ENCODE data around the gene KRT33A. TPM values are rescaled to one million over a fixed set of nuclear protein-coding genes. Genes with fewer than 3 reads are reported as not detected.

KRT33A gene
- total RNA-seq, 1 donor from 2014 or later = not detected

- Mint-ChIP-seq H3K36me3 (no peaks in the 10 kb centered on the region), H3K27me3 (ENCODE audit: low read depth) (peaks cover 2% of the 10 kb centered on the region), H3K4me3 (no peak overlapping the region), H3K4me1 (no peaks in the 10 kb centered on the region), H3K27ac (no peak overlapping the region), H3K9me3 (no peaks in the 10 kb centered on the region)
- no peak for TF ChIP-seq CTCF (IDR thresholded peaks at IDR 0.05; ENCODE audit: unreplicated experiment)
- no peak for DNase-seq (ENCODE audit: low spot score in 2 of 2, unreplicated experiment in 2 of 2)
These were observed 42.2 kb downstream of the KRT33A start for GRCh38 chr17:41308251-41308917.

GRCh38 chr17:41307647-41308046, 43.0 kb downstream of the KRT33A start:
- Mint-ChIP-seq H3K36me3 (no peaks in the 10 kb centered on the region), H3K4me1 (no peaks in the 10 kb centered on the region), H3K9me3 (no peaks in the 10 kb centered on the region), H3K27me3 (ENCODE audit: low read depth) (peaks cover 2% of the 10 kb centered on the region), H3K4me3 (no peak overlapping the region), H3K27ac (no peak overlapping the region)
- TF ChIP-seq CTCF (IDR thresholded peaks at IDR 0.05; ENCODE audit: unreplicated experiment) = no peak
- no peak for DNase-seq (ENCODE audit: low spot score in 2 of 2, unreplicated experiment in 2 of 2)

- H3K4me1 Mint-ChIP-seq = no peaks in the 10 kb centered on the region
- H3K36me3 Mint-ChIP-seq = peaks cover 6% of the 10 kb centered on the region
- no peak for TF ChIP-seq CTCF (IDR thresholded peaks at IDR 0.05; ENCODE audit: unreplicated experiment)
- no peak overlapping the region for H3K4me3 Mint-ChIP-seq
- H3K9me3 Mint-ChIP-seq = peaks cover 12% of the 10 kb centered on the region
- H3K27me3 Mint-ChIP-seq (ENCODE audit: low read depth) = no peaks in the 10 kb centered on the region
- no peak for DNase-seq (ENCODE audit: low spot score in 2 of 2, unreplicated experiment in 2 of 2)
- no peak overlapping the region for H3K27ac Mint-ChIP-seq
These were observed 46.5 kb downstream of the KRT33A start for GRCh38 chr17:41304091-41304490.

- TF ChIP-seq CTCF (IDR thresholded peaks at IDR 0.05; ENCODE audit: unreplicated experiment) = no peak
- DNase-seq (ENCODE audit: low spot score in 2 of 2, unreplicated experiment in 2 of 2) = no peak
- H3K27me3 Mint-ChIP-seq (ENCODE audit: low read depth) = no peaks in the 10 kb centered on the region
- no peaks in the 10 kb centered on the region for H3K4me1 Mint-ChIP-seq
- peaks cover 12% of the 10 kb centered on the region for H3K9me3 Mint-ChIP-seq
- H3K27ac Mint-ChIP-seq = no peak overlapping the region
- no peak overlapping the region for H3K4me3 Mint-ChIP-seq
- peaks cover 6% of the 10 kb centered on the region for H3K36me3 Mint-ChIP-seq
These were observed 47.6 kb downstream of the KRT33A start for GRCh38 chr17:41302981-41303380.

GRCh38 chr17:41301916-41302901, 48.4 kb downstream of the KRT33A start, which contains the start of gene KRTAP29-1:
Gene KRTAP29-1, minus strand, starts transcription at chr17:41302851. Its CDS starts 0 bp downstream, at chr17:41302851.
- no peak for TF ChIP-seq CTCF (IDR thresholded peaks at IDR 0.05; ENCODE audit: unreplicated experiment)
- Mint-ChIP-seq H3K4me3 (no peak within 1 kb of the TSS), H3K9me3 (peaks cover 12% of the 10 kb centered on the region), H3K27ac (no peak within 1 kb of the TSS), H3K27me3 (ENCODE audit: low read depth) (no peaks in the 10 kb centered on the region), H3K36me3 (peaks cover 6% of the 10 kb centered on the region), H3K4me1 (no peaks in the 10 kb centered on the region)
- no peak for DNase-seq (ENCODE audit: low spot score in 2 of 2, unreplicated experiment in 2 of 2)

All from mesothelial cell of epicardium (in vitro differentiated cells).